H9 (cell line): ENCODE results near the gene SP100. TPM values are rescaled to one million over a fixed set of nuclear protein-coding genes. Genes with fewer than 3 reads are reported as not detected.

Experiments
- DNase-seq: peaks from one replicate; pipeline ENCODE4 v3.0.0-alpha.2; 2017
- H2AFZ ChIP-seq: one replicate; pipeline ENCODE4 v1.6.1; 2013; ENCODE audit warnings: mild to moderate bottlenecking, low read length, control low read depth, moderate library complexity
- H2AK5ac ChIP-seq: 2 replicates; pipeline ENCODE4 v1.6.1; 2013; ENCODE audit warnings: low read length, control low read depth, mixed read lengths; ENCODE audit not compliant: insufficient read length
- H2BK120ac ChIP-seq: one replicate; pipeline ENCODE4 v1.6.1; 2013; ENCODE audit warnings: low read depth, mild to moderate bottlenecking, low read length, control low read depth, inconsistent platforms; ENCODE audit not compliant: poor library complexity, severe bottlenecking
- H2BK12ac ChIP-seq: 2 replicates; pipeline ENCODE4 v1.6.1; 2013; ENCODE audit warnings: low read length, control low read depth, mixed read lengths, low read depth; ENCODE audit not compliant: insufficient read length
- H2BK15ac ChIP-seq: 2 replicates; pipeline ENCODE4 v1.6.1; 2013; ENCODE audit warnings: low read depth, low read length, control low read depth
- H2BK20ac ChIP-seq: one replicate; pipeline ENCODE4 v1.6.1; 2013; ENCODE audit warnings: low read depth, mild to moderate bottlenecking, low read length, control low read depth, inconsistent platforms; ENCODE audit not compliant: poor library complexity, severe bottlenecking
- H2BK5ac ChIP-seq: 2 replicates; pipeline ENCODE4 v1.6.1; 2013; ENCODE audit warnings: low read length, control low read depth, mixed read lengths; ENCODE audit not compliant: insufficient read length
- H3K14ac ChIP-seq: 2 replicates; pipeline ENCODE4 v1.6.1; 2013; ENCODE audit warnings: low read length, control low read depth; ENCODE audit not compliant: insufficient read depth
- H3K18ac ChIP-seq: 2 replicates; pipeline ENCODE4 v1.6.1; 2013; ENCODE audit warnings: low read depth, mild to moderate bottlenecking, mixed read lengths, low read length, control low read depth; ENCODE audit not compliant: insufficient read length
- H3K23ac ChIP-seq: 2 replicates; pipeline ENCODE4 v1.6.1; 2013; ENCODE audit warnings: low read length, control low read depth, mixed read lengths, low read depth; ENCODE audit not compliant: insufficient read length
- H3K23me2 ChIP-seq: 2 replicates; pipeline ENCODE4 v1.6.1; 2013; ENCODE audit warnings: low read depth, mild to moderate bottlenecking, mixed read lengths, low read length, control low read depth; ENCODE audit not compliant: insufficient read length, poor library complexity, severe bottlenecking
- H3K27ac ChIP-seq: 2 replicates; pipeline ENCODE4 v1.5.1; 2013; ENCODE audit warnings: low read length, control low read depth, mixed read lengths, low read depth; ENCODE audit not compliant: insufficient read length
- H3K27me3 ChIP-seq: 2 replicates; pipeline ENCODE4 v1.6.1; 2013; ENCODE audit warnings: low read length, control low read depth, inconsistent platforms; ENCODE audit not compliant: insufficient read depth
- H3K4ac ChIP-seq: 2 replicates; pipeline ENCODE4 v1.6.1; 2013; ENCODE audit warnings: low read depth, mild to moderate bottlenecking, control low read depth, inconsistent platforms, low read length, moderate library complexity
- H3K4me1 ChIP-seq: 2 replicates; pipeline ENCODE4 v1.6.1; 2013; ENCODE audit warnings: low read length, control low read depth, inconsistent platforms; ENCODE audit not compliant: insufficient read depth
- H3K4me2 ChIP-seq: 2 replicates; pipeline ENCODE4 v1.6.1; 2013; ENCODE audit warnings: low read length, control low read depth, mixed read lengths; ENCODE audit not compliant: insufficient read length, insufficient read depth
- H3K56ac ChIP-seq: 2 replicates; pipeline ENCODE4 v1.6.1; 2013; ENCODE audit warnings: low read depth, mild to moderate bottlenecking, mixed read lengths, low read length, control low read depth; ENCODE audit not compliant: insufficient read length
- H3K79me1 ChIP-seq: 2 replicates; pipeline ENCODE4 v1.6.1; 2013; ENCODE audit warnings: low read depth, mild to moderate bottlenecking, moderate library complexity, low read length, control low read depth, inconsistent platforms; ENCODE audit not compliant: insufficient read depth, poor library complexity, severe bottlenecking
- H3K79me2 ChIP-seq: 2 replicates; pipeline ENCODE4 v1.6.1; 2013; ENCODE audit warnings: low read length, control low read depth, inconsistent platforms; ENCODE audit not compliant: insufficient read depth
- H3K9ac ChIP-seq: 2 replicates; pipeline ENCODE4 v1.6.1; 2013; ENCODE audit warnings: low read length, control low read depth, mixed read lengths; ENCODE audit not compliant: insufficient read length; ENCODE audit errors: extremely low read depth
- H3K9me3 ChIP-seq: one replicate; pipeline ENCODE4 v1.6.1; 2013; ENCODE audit warnings: low read depth, low read length, inconsistent platforms; ENCODE audit not compliant: control insufficient read depth
- H3T11ph ChIP-seq: one replicate; pipeline ENCODE4 v1.6.1; 2013; ENCODE audit warnings: mild to moderate bottlenecking, low read length, control low read depth, inconsistent platforms
- H4K20me1 ChIP-seq: one replicate; pipeline ENCODE4 v1.6.1; 2013; ENCODE audit not compliant: control insufficient read depth, insufficient read length, insufficient read depth
- H4K5ac ChIP-seq: 2 replicates; pipeline ENCODE4 v1.6.1; 2013; ENCODE audit warnings: low read depth, mild to moderate bottlenecking, mixed read lengths, low read length, control low read depth; ENCODE audit not compliant: insufficient read length
- H4K8ac ChIP-seq: replicated peaks from 2 replicates; pipeline ENCODE4 v1.6.1; 2013; ENCODE audit warnings: low read length, control low read depth, mixed read lengths, low read depth; ENCODE audit not compliant: insufficient read length
- H4K91ac ChIP-seq: 2 replicates; pipeline ENCODE4 v1.6.1; 2013; ENCODE audit warnings: low read depth, mild to moderate bottlenecking, moderate library complexity, mixed read lengths, low read length, control low read depth; ENCODE audit not compliant: insufficient read length
- H3K27ac Mint-ChIP-seq, 3 experiments: 2 replicates in 2 of 3; 3 replicates in 1 of 3; pipeline ENCODE4 v1.8.0; 2020 to 2021; ENCODE audit warnings: mixed read lengths in 3 of 3, mild to moderate bottlenecking in 1 of 3, moderate library complexity in 1 of 3
- H3K27me3 Mint-ChIP-seq: 2 replicates; pipeline ENCODE4 v1.8.0; 2021; ENCODE audit warnings: low read depth, mild to moderate bottlenecking, moderate library complexity, mixed read lengths
- H3K36me3 Mint-ChIP-seq, 3 experiments: 2 replicates in 2 of 3; 3 replicates in 1 of 3; pipeline ENCODE4 v1.8.0; 2020 to 2021; ENCODE audit warnings: low read depth in 3 of 3, mixed read lengths in 3 of 3; ENCODE audit not compliant: insufficient read depth in 1 of 3
- H3K4me1 Mint-ChIP-seq, 2 experiments: 2 replicates each; pipeline ENCODE4 v1.8.0; 2020; ENCODE audit warnings: mixed read lengths in 2 of 2
- H3K4me3 Mint-ChIP-seq, 2 experiments: 2 replicates in 1 of 2; 3 replicates in 1 of 2; pipeline ENCODE4 v1.8.0; 2020 to 2021; ENCODE audit warnings: mild to moderate bottlenecking in 2 of 2, mixed read lengths in 2 of 2, moderate library complexity in 1 of 2
- H3K9me3 Mint-ChIP-seq, 2 experiments: 2 replicates in 1 of 2; 3 replicates in 1 of 2; pipeline ENCODE4 v1.8.0; 2020; ENCODE audit warnings: mild to moderate bottlenecking in 2 of 2, mixed read lengths in 2 of 2, moderate library complexity in 1 of 2
- WGBS: extraction: QIAGEN DNeasy Blood & Tissue Kit; methylation state at CpG from one replicate; pipeline ENCODE4 v1.1.7; 2013; ENCODE audit warnings: missing lambda C conversion rate, low lambda C conversion rate, mixed read lengths; ENCODE audit not compliant: insufficient read length; ENCODE audit errors: extremely low coverage; 5-methylcytosine and 5-hydroxymethylcytosine counted together
- total RNA-seq: library from RNA; stranded (reverse); gene quantifications from 2 replicates; pipeline ENCODE4 v1.2.1, GENCODE V29; 2021
- TF ChIP-seq, protein P1 (sequence below): fragments of 200-600 bp; sonication (generic); conservative IDR thresholded peaks from 3 replicates; pipeline ENCODE4 v1.8.0; 2021; ENCODE audit warnings: antibody characterized with exemption, mild to moderate bottlenecking

Gene SP100
- total RNA-seq, 1 experiment from 2014 or later, result 0.28 TPM

DNA sequence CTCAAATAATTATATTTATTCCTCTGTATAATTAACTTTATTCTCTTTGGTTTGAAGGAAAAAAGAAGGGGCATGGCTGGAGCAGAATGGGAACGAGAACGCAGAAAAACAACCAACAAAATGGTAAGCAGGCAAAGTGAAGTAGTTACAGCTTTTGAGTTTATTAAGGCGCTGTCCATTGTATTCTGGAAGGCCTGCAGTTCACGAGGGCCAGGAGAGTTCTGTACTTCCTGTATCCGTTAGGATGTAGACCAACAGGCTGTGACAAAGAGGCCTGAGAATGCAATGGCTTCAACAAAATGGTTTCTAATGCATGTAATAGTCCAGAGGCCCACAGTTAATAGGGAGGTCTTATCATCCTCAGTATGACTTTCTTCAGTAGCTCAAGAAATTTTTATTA, 32.5 kb upstream of the SP100 start:
- Mint-ChIP-seq H3K9me3 (no peaks in the 10 kb centered on the region), H3K27ac (no peak overlapping the region), H3K4me3 (no peak overlapping the region), H3K4me1 (no peaks in the 10 kb centered on the region), H3K36me3 (no peaks in the 10 kb centered on the region; a peak in 1 of 7 replicates), H3K27me3 (no peaks in the 10 kb centered on the region; the same call in 1 of the 2 replicates)
- Histone ChIP-seq H4K5ac (no peak overlapping the region), H2BK20ac (no peak overlapping the region), H2BK12ac (no peak overlapping the region), H2BK120ac (no peak overlapping the region), H3K56ac (no peak overlapping the region), H4K20me1 (no peaks in the 10 kb centered on the region), H4K91ac (no peak overlapping the region), H3K27ac (no peak overlapping the region), H3K9me3 (no peaks in the 10 kb centered on the region), H2BK15ac (no peak overlapping the region), H3K4me1 (no peaks in the 10 kb centered on the region), H3K18ac (no peak overlapping the region), H3K27me3 (no peaks in the 10 kb centered on the region), H3K23me2 (no peaks in the 10 kb centered on the region), H3T11ph (no peak overlapping the region), H3K23ac (no peak overlapping the region), H3K14ac (no peak overlapping the region), H3K4me2 (no peak overlapping the region), H2AK5ac (no peak overlapping the region), H3K79me2 (no peaks in the 10 kb centered on the region), H3K9ac (no peak overlapping the region), H2BK5ac (no peak overlapping the region), H3K4ac (no peak overlapping the region), H3K79me1 (no peaks in the 10 kb centered on the region), H2AFZ (no peak overlapping the region), H4K8ac (no peak overlapping the region)
- DNase-seq, result no peak
- no CpG with 5 or more reads among the region's 5 CpGs for WGBS
- TF ChIP-seq, protein P1, sequence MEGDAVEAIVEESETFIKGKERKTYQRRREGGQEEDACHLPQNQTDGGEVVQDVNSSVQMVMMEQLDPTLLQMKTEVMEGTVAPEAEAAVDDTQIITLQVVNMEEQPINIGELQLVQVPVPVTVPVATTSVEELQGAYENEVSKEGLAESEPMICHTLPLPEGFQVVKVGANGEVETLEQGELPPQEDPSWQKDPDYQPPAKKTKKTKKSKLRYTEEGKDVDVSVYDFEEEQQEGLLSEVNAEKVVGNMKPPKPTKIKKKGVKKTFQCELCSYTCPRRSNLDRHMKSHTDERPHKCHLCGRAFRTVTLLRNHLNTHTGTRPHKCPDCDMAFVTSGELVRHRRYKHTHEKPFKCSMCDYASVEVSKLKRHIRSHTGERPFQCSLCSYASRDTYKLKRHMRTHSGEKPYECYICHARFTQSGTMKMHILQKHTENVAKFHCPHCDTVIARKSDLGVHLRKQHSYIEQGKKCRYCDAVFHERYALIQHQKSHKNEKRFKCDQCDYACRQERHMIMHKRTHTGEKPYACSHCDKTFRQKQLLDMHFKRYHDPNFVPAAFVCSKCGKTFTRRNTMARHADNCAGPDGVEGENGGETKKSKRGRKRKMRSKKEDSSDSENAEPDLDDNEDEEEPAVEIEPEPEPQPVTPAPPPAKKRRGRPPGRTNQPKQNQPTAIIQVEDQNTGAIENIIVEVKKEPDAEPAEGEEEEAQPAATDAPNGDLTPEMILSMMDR, result no peak
